GM19099 (cell line): ENCODE results near the gene LRRC42.
A peak's percentile ranks its signal among the peaks of the same experiment; 100 is the strongest.

ENCODE experiments used
- POLR2A ChIP-seq: IDR thresholded peaks from 3 replicates; pipeline ENCODE4 v1.6.1; 2011; ENCODE audit warnings: low read depth; ENCODE audit not compliant: insufficient read length; ENCODE audit errors: extremely low read depth

Gene LRRC42, protein sequence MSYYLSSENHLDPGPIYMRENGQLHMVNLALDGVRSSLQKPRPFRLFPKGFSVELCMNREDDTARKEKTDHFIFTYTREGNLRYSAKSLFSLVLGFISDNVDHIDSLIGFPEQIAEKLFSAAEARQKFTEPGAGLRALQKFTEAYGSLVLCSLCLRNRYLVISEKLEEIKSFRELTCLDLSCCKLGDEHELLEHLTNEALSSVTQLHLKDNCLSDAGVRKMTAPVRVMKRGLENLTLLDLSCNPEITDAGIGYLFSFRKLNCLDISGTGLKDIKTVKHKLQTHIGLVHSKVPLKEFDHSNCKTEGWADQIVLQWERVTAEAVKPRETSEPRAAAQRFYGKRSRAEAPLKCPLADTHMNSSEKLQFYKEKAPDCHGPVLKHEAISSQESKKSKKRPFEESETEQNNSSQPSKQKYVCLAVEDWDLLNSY

DNA sequence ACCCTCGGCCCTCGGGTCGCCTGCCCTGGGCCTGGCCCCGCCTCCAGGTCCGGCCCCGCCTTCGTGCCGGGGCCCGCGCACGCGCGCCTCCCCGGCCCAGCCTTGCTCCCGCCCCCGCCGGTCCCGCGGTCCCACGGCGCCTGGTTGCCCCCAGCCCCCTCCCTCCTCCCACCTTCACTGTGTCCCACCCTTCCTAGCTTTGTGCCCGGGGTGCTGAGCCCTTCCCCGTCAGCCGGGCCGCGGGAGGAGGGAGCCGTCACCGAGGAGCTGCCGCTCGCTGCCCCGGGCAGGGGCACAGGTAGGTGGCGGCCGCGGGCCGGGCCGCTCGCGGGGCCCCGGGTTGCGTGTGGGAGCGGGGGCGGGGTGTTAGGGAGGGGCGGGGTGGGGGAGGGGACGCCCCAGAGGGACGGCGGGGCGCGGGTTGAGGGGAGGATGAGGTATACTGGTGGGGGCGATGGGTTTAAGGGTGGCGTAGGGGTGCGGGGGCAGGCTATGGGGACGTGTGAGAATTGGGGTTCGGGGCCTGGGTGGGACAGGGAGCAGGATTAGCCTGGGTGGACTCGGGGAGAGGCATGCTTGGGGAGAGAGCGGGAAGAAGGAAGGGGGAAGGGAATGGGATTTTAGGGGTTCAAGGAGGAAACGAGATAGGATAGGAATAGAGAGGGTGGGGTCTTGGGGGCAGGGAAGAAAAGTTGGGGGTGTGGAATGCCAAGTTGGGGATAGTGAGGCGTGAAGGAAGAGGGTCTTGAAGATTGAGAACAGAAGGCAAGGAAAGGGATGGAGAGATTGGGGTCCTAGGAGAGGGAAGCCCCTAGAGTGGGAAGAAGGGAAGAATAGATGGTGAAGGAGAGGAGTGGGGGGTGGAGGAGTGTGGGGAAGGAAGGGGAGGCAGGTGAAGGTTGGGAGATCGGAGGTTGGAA lies at the start of gene LRRC42:
Gene LRRC42 (plus strand): TSS at position 99 of the 920 bp plus-strand sequence. CDS start 5,650 bp downstream, outside the sequence.
- peak; percentile 40 for TF ChIP-seq POLR2A

DNA sequence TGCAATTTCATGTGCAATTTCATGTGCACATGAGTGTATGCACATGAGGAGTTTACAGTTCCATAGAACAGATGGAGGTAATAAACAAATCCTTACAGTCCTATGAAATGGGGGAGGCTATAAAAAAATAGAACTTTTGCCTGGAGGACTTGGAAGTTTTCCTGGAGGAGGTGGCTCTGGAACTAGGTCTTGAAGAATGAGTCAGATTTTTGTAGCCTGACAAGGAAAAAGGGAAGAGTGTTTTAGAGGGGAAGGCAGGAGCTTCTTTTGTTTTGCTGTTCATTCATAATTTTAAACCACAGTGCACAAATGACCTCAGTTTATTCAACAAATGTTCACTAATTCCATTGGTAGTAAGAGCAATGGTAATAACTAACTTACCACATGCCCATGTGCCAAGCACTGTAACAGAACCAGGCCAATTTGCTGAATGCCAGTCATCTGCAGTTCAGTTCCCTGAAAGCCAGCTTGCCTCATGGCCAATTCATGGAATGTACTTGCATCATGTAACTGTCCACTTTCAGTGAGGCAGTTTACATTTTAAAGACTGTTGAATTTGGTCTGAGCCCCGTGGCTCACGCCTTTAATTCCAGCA lies 49.4 kb upstream of the LRRC42 start:
- no peak for TF ChIP-seq POLR2A

DNA sequence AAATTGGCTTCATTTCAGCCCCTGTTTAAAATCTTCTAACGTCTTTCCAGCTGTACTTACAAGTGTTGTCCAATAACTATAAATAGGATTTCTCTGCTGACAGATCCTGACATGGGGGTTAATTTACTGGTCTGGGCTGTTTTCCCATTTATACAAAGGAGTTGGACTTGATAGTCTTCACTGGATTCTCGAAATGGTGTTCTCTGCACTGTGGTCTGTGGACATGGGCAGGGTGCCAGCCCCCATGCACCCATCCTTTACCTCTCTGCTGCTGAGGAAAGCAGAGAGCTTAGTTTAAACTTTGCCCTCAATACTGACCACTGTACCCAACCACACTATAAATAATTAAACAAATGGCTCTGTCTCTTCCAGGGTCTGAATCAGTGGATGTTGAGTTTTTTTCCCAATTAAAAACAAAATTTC lies 46.9 kb upstream of the LRRC42 start:
- TF ChIP-seq POLR2A, result no peak

DNA sequence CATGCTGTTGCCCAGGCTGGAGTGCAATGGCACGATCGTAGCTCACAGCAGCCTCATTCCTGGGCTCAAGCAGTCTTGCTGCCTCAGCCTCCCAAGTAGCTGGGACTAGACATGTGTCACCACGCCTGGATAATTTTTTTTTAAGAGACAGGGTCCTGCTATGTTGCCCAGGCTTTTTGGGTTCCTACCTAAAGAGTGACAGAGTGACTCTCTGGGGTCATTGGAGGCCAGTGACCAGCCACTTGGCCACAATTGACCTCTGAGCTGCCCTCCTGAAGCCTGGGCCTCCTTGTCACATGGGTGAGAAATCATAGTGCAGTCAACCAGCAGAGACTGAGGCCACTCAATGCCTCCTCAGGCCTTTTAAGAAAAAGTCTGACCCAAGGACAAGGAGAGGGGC lies 46.4 kb upstream of the LRRC42 start:
- no peak for TF ChIP-seq POLR2A

DNA sequence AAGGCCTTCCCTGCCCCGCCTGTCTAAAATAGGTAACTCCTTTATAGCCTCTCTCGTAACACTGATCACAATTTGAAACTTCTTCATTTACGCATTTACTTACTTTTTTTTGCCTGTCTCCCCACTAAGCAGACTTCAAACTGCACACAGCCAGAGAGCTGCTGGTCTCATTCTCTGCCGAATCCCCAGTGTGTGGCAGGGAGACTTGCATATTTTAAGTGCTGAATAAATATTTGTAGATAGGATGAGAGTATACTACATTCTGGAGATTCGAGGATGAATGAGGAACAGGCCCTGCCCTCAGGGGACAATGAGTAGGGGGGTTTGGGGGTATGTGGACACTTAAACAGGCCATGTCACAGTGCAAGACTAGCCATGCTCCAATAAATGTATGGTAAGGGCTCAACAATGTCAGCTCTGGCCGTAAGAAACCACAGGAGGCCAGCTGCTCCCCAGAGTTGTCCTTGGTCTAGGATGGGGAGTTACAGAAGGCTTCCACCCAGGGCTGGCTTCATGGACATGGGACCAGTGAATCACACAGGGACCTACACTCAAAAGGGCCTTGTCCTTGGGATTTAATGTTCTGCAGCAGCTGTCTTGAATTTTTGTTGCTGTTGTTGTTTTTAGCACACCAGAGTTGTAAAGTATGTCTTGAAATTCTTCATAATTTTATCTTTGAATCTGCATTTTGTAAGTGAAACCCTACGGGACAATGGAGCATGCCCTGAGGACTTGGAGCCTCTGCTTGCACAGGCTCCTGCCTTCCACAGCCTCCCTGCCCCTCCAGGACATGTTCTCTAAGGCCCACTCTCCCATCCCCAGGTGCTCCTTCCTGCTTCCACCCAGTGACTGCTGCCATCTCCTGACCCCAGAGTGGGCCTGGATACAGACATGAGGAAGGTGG lies 43.7 kb upstream of the LRRC42 start:
- TF ChIP-seq POLR2A, result no peak

DNA sequence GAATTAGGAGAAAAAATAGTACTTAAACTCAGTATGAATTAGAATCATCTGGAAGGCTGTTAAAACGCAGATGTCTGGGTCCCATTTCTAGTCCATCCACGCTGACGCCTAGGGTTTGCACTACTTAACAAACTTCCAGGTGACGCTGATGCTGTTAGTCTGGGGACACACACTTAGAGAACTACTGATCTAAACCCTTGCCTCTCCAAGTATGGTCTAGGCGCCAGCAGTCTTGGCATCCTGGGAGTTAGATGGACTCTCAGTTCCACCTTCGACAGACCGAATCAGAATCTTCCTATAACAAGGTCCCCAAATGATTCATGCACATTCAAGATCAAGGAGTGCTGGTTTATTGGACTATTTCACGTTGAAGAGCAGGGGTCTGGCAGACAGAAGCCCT lies 40.6 kb upstream of the LRRC42 start:
- no peak for TF ChIP-seq POLR2A

DNA sequence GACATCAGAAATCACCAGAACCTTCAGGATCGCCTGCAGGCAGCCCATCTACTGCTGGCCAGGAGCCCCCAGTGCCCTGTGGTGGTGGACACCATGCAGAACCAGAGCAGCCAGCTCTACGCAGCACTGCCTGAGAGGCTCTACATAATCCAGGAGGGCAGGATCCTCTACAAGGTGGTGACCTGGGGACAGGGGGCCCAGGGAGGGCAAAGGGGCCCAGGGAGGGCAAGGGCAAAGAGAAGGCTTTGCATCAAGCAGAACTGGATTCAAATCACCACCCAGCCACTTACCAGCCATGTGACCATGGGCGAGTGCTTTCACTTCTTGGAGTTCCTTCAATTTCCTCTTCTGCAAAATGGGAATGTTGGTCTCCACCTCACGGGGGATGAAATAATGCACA lies 40.0 kb upstream of the LRRC42 start:
- no peak for TF ChIP-seq POLR2A

DNA sequence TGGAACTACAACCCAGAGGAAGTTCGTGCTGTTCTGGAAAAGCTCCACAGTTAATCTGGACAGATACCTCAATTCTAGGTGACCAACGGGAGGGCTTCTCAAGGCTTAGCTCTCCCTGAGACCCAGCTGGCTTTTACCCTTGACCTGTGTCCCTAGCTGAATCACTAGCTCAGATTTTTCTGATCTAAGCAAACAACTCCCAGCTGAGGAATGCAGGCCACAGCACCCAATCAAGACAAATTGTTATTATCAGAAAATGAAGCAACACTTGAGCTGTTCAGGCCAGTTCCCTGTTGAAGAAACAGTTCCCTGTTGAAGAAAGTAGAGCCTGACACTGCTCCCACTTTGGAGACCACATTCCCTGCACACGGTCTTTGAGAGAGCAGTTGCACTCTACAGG lies 36.2 kb upstream of the LRRC42 start:
- TF ChIP-seq POLR2A, result no peak

DNA sequence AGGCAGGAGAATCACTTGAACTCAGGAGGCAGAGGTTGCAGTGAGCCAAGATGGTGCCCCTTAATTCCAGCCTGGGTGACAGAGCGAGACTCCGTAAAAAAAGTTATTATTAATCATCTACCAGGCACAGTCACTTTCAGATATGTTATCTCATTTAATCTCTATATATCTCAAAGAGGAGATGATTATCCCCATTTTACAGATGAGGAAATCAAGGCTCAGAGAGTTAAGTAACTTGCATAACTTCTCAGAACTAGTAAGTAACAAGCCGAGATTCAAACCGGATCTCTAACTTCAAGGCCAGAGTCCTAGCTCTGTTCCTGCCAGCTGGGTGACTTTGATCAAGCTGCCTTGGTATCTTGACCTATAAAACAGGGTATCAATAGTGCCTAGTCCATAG lies 34.7 kb upstream of the LRRC42 start:
- TF ChIP-seq POLR2A, result no peak

DNA sequence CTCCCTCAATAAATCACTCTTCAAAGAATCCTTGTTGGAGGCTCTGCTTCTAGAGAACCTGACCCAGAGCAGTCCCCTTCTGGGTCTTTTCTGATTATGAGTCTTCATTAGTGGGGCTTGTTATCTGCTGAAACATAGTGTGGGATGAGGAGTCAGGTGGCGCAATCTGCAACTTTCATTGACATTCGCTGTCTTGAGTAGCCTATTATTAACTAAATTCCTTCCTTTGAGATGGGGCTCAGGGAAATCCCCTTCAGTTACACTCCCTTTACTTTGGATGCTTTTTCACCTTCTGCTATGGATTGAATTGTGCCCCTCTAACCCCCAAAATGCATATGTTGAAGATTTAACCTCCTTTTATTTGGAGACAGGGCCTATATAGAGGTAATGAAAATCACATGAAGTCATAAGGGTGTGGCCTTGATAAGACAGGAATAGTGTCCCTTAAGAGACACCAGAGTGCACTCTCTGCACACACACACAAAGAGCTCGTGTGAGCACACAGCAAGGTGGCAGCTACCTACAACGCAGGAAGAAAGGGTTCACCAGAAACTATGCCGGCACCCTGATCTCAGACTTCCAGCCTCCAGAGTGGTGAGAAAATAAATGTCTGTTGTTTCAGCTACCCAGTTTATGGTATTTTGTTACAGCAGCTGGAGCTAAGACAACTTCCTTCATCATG lies 32.7 kb upstream of the LRRC42 start:
- no peak for TF ChIP-seq POLR2A

DNA sequence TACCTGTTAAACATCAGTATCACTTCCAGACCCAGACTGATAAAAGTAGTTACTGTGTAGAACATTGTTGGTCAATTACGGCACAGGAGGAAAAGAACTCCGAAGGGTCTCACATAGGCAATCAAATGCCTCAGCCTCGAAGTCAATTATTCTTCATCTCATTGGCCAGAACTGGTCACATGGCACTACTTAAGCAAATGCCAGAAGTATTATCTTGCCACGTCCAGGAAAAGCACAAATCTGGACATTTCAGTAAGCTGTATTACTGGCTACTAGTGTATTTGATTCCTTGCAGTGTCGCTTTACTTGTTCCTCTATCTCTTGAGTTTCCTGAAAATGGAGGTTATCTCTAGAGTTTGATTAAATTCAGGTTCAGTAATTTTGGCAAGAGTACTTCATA lies 27.8 kb upstream of the LRRC42 start:
- TF ChIP-seq POLR2A, result no peak

DNA sequence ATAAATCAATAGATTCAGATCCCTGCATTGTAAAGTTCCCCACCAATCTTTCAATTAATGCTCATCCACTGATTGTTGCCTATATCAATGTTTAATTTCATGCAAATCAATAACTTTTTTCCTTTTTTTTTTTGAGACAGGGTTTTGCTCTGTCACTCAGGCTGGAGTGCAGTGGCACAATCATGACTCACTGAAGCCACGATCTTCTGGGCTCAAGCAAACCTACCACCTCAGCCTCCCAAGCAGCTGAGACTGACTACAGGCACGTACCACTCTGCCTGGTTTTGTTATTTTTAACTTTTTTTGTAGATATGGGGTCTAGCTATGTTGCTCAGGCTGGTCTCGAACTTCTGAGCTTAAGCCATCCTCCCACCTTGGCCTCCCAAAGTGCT lies 26.5 kb upstream of the LRRC42 start:
- no peak for TF ChIP-seq POLR2A

DNA sequence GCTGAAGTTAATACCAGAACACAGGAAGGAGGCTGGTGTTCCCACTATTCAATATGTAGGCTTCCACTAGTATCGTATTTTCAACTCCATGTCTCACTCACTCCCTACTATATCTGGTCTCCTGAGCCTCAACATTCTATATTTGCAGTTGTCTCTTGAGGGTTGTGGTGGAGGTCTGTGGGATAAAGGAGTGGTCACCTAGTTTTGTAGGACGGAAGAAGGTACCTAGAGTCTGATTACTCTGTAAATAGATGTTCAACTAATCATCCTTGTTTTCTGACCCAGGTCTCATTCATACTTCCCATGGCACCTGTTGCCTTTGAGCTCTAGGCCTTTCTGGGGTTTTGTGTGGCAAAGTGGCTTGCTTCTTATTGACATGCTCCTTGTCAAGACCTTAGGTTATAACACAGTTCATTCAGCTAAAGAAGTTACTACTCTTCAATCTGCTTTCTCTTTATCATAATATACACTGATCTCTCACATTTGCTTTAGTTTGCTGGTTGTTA lies 18.7 kb upstream of the LRRC42 start:
- no peak for TF ChIP-seq POLR2A

DNA sequence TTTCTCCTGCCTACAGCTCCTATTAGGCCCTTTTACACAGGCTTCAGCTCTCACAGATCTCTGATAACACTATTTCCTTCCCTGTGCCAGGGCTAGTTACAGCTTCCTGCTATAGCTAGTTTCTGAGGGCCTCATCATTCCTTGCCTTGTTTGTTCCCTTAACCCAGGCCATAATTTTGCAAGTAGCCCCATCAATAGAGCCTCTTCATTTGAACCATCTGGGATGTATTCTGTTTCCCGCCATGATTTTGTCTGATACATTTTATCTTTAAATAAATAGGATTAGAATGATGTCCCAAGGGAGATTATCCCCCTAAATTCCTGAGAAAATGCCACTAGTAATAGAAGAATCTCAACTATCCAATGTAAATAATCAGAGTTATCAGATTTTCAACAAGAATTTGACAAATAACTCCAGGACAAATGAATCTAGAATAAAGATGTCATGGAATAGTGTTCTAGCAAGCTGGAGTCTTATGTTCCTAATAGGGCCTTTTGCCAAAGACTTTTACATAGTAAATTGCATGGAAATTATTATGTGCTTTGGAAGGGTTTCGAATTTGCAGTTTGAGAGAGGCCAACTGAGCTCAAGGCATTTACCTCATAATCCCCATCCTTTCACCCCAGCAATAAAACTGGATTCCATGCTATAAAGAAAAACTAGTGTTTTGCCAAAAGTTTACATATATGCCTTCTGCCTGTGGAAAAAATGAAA lies 16.7 kb upstream of the LRRC42 start:
- no peak for TF ChIP-seq POLR2A

DNA sequence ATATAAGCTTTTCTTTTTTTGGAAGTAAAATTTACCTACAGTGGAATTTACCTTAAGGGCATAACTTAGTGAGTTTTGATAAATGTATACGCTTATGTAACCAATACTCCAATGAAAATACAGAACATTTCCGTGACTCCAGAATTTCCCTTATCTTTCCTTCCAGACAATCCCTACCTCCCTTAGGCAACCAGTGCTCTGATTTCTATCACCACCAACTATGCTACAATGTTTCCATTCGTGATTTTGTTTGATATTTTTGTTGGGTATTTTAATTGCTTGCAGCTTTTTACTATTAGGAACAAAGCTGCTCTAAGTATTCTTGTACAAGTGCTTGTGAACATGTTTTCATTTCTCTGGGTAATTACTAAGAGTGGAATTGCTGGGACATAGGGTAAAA lies 15.2 kb upstream of the LRRC42 start:
- TF ChIP-seq POLR2A, result no peak
